Suppressor macrophage treated with lipopolysaccharide for 4 hours (primary cell): ENCODE results near the gene FAM227A.
"Not testable (repeated sequence)": the region's sequence is repeated elsewhere in the genome, so short reads cannot be mapped to it uniquely, and the experiment has no call there.

Experiments
- DNase-seq: peaks from one replicate; pipeline ENCODE4 v3.0.0-alpha.2; 2020

FAM227A gene

GRCh38 chr22:38610234-38610633, 46.0 kb downstream of the FAM227A start:
- no peak for DNase-seq

GRCh38 chr22:38608992-38609750, 47.0 kb downstream of the FAM227A start:
- DNase-seq = no peak

GRCh38 chr22:38607680-38608079, 48.5 kb downstream of the FAM227A start:
- DNase-seq = no peak

GRCh38 chr22:38602166-38602565, 54.0 kb downstream of the FAM227A start:
- no peak for DNase-seq

- no peak for DNase-seq
Observed at GRCh38 chr22:38601221-38601764, 54.9 kb downstream of the FAM227A start.

- DNase-seq = no peak
Observed at GRCh38 chr22:38599466-38599865, 56.7 kb downstream of the FAM227A start.

GRCh38 chr22:38582923-38583322, 73.3 kb downstream of the FAM227A start:
- DNase-seq = not testable (repeated sequence)

- no peak for DNase-seq
Observed at GRCh38 chr22:38578505-38578904, 77.7 kb downstream of the FAM227A start.

- DNase-seq = peak; percentile 78
Observed at GRCh38 chr22:38572065-38572464, 84.1 kb downstream of the FAM227A start.

GRCh38 chr22:38570779-38571364, 85.3 kb downstream of the FAM227A start:
- no peak for DNase-seq

GRCh38 chr22:38569972-38570778, 86.0 kb downstream of the FAM227A start, which contains the start of gene DMC1:
TSS of gene DMC1 (minus strand) at chr22:38570183. CDS start at chr22:38568256, 1,927 bp downstream.
- DNase-seq = peak; percentile 62

GRCh38 chr22:38569181-38569971, 86.8 kb downstream of the FAM227A start:
- no peak for DNase-seq

GRCh38 chr22:38567531-38568285, 88.5 kb downstream of the FAM227A start:
- DNase-seq = peak; percentile 44

GRCh38 chr22:38566726-38567504, 89.3 kb downstream of the FAM227A start:
- DNase-seq = no peak

GRCh38 chr22:38565441-38565840, 90.8 kb downstream of the FAM227A start:
- DNase-seq = no peak

- no peak for DNase-seq
Observed at GRCh38 chr22:38564669-38565068, 91.5 kb downstream of the FAM227A start.

GRCh38 chr22:38554281-38554680, 101.9 kb downstream of the FAM227A start:
- DNase-seq = no peak

- DNase-seq = peak; percentile 82
Observed at GRCh38 chr22:38549101-38549894, 106.9 kb downstream of the FAM227A start.

GRCh38 chr22:38540701-38541100, 115.5 kb downstream of the FAM227A start:
- no peak for DNase-seq
